ENCODE measurements around the gene JMJD8.

- no peak for TF ChIP-seq POLR2A (IDR thresholded peaks at IDR 0.05)
- no peak for TF ChIP-seq CTCF (IDR thresholded peaks at IDR 0.05)
- no peak for TF ChIP-seq POLR2AphosphoS5 (IDR thresholded peaks at IDR 0.05)
Observed at GRCh38 chr16:704047-704446, 19.9 kb upstream of the JMJD8 start.

All from transverse colon (tissue), 4 donors.